ENCODE results near the gene TGFBR2.
A peak's percentile ranks its signal among the peaks of the same experiment; 100 is the strongest.

Gene TGFBR2

DNA sequence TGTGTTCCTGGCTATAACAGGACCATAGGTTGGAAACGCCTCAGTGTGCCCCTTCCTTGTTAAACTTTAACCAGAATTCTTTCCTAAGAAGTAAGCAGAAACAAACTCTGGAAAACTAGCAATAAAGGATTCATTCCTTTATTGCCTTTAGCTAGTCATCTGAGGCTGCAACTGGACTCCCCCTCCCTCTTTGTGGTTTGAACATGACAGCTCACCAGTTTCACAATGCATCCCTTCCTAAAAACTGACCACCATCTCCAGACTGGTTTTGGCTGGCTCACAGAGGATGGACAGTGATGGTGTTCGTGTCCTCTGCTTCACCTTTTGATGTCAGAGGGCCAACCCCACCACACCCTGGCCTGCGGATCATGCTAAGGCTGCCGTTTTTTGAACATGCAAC is 27.9 kb upstream of the TGFBR2 start:
- H3K4me3 ChIP-seq (ENCODE audit: low read depth, low read length): no peak overlapping the region
- in situ Hi-C loops (cut with HindIII; ENCODE audit: low sequenced_read_pairs): no loop called here
- DNase-seq (ENCODE audit: low read depth): peak; percentile 83
- TF ChIP-seq, protein P1, sequence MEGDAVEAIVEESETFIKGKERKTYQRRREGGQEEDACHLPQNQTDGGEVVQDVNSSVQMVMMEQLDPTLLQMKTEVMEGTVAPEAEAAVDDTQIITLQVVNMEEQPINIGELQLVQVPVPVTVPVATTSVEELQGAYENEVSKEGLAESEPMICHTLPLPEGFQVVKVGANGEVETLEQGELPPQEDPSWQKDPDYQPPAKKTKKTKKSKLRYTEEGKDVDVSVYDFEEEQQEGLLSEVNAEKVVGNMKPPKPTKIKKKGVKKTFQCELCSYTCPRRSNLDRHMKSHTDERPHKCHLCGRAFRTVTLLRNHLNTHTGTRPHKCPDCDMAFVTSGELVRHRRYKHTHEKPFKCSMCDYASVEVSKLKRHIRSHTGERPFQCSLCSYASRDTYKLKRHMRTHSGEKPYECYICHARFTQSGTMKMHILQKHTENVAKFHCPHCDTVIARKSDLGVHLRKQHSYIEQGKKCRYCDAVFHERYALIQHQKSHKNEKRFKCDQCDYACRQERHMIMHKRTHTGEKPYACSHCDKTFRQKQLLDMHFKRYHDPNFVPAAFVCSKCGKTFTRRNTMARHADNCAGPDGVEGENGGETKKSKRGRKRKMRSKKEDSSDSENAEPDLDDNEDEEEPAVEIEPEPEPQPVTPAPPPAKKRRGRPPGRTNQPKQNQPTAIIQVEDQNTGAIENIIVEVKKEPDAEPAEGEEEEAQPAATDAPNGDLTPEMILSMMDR (IDR thresholded peaks at IDR 0.05; ENCODE audit: low read depth, low read length, missing control alignments): no peak

- H3K4me3 ChIP-seq (ENCODE audit: low read depth, low read length): no peak overlapping the region
- DNase-seq (ENCODE audit: low read depth): no peak
- in situ Hi-C loops (cut with HindIII; ENCODE audit: low sequenced_read_pairs): no loop called here
- TF ChIP-seq, protein P1 (IDR thresholded peaks at IDR 0.05; ENCODE audit: low read depth, low read length, missing control alignments): no peak
Observed at GRCh38 chr3:30578986-30579579, 27.3 kb upstream of the TGFBR2 start.

GRCh38 chr3:30581067-30581585 is 25.3 kb upstream of the TGFBR2 start:
- no peak for DNase-seq (ENCODE audit: low read depth)
- in situ Hi-C loops (cut with HindIII; ENCODE audit: low sequenced_read_pairs): no loop called here
- TF ChIP-seq, protein P1 (IDR thresholded peaks at IDR 0.05; ENCODE audit: low read depth, low read length, missing control alignments): no peak
- H3K4me3 ChIP-seq (ENCODE audit: low read depth, low read length): no peak overlapping the region

GRCh38 chr3:30581982-30582381 is 24.4 kb upstream of the TGFBR2 start:
- in situ Hi-C loops (cut with HindIII; ENCODE audit: low sequenced_read_pairs): no loop called here
- no peak for DNase-seq (ENCODE audit: low read depth)
- TF ChIP-seq, protein P1 (IDR thresholded peaks at IDR 0.05; ENCODE audit: low read depth, low read length, missing control alignments): no peak

DNA sequence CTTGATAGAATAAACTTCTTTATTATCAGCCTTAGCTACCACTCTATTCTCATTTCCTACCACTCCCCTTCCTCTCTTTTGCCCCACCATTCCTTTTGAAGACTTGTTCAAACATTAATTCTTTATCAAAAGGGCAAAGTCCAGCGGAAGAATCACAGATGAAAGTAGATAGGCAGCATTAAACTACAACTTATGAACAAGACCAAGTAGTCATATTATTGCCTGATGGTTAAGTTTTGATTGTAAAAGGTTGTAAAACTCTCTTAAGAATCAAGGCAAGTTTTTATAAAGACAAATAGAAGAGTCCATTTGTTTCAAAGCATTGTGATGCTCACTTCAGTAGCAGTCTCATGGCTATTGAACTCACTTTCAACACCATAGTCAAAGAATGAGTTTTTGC is 22.4 kb upstream of the TGFBR2 start:
- in situ Hi-C loops (cut with HindIII; ENCODE audit: low sequenced_read_pairs): no loop called here
- no peak overlapping the region for H3K4me3 ChIP-seq (ENCODE audit: low read depth, low read length)
- TF ChIP-seq, protein P1 (IDR thresholded peaks at IDR 0.05; ENCODE audit: low read depth, low read length, missing control alignments): no peak
- DNase-seq (ENCODE audit: low read depth): no peak

More at GRCh38 chr3:30581982-30582381, 24.4 kb upstream of the TGFBR2 start:
- no peak overlapping the region for H3K4me3 ChIP-seq (ENCODE audit: low read depth, low read length)

- no peak overlapping the region for H3K4me3 ChIP-seq (ENCODE audit: low read depth, low read length)
- in situ Hi-C loops (cut with HindIII; ENCODE audit: low sequenced_read_pairs): no loop called here
- no peak for DNase-seq (ENCODE audit: low read depth)
- TF ChIP-seq, protein P1 (IDR thresholded peaks at IDR 0.05; ENCODE audit: low read depth, low read length, missing control alignments): no peak
Observed at GRCh38 chr3:30585654-30586053, 20.7 kb upstream of the TGFBR2 start.
